HepG2 (cell line): ENCODE data around the gene CNN3. TPM values are rescaled to one million over a fixed set of nuclear protein-coding genes. Genes with fewer than 3 reads are reported as not detected.

Experiments used
- ATAC-seq: fragments of 200-7000 bp; cut with Tn5 transposase; 3 replicates; pipeline ENCODE4 v1.9.1; 2020; ENCODE audit warnings: mild to moderate bottlenecking, moderate library complexity
- BruUV-seq: library from RNA; stranded (reverse); fragments of 400-500 nt; replicated peaks from 2 replicates; lab custom pipeline; 2021; lab: Mats Ljungman, UMichigan
- CTCF ChIA-PET: fragments of 300-600 bp; formaldehyde crosslinking; extraction: SDS; loops from one replicate; lab custom pipeline; 2021; ENCODE audit warnings: low total read pairs, inconsistent platforms, low intra/inter-chr PET ratio; lab: Yijun Ruan, JAX
- POLR2A ChIA-PET: fragments of 350-600 bp; sonication (Branson Sonifier 250); formaldehyde crosslinking; loops from one replicate; lab custom pipeline; 2020; ENCODE audit warnings: antibody characterized with exemption, inconsistent platforms; lab: Yijun Ruan, JAX
- DNase-seq: peaks from one replicate; pipeline ENCODE4 v3.0.0-alpha.2; 2015; ENCODE audit warnings: low spot score
- FAIRE-seq: peaks from 3 replicates; lab custom pipeline; 2011; peaks lifted over from hg19 to GRCh38; lab: Jason Lieb, UNC
- H2AFZ ChIP-seq: one replicate; pipeline ENCODE4 v1.6.1; 2011; ENCODE audit warnings: low read length, inconsistent platforms
- H3K27ac ChIP-seq: fragments of 300-600 bp; 3 replicates; pipeline ENCODE4 v1.8.0; 2011; ENCODE audit warnings: mixed run types, mild to moderate bottlenecking, mixed read lengths, low read length, inconsistent platforms; ENCODE audit not compliant: insufficient read depth; ENCODE audit errors: extremely low read length
- H3K27me3 ChIP-seq, 2 experiments: fragments of 200-600 bp in 1 of 2; 2 replicates in 1 of 2; 3 replicates in 1 of 2; pipeline versions ENCODE4 v1.6.0 to v1.8.0; 2011; ENCODE audit warnings: low read length in 2 of 2, mild to moderate bottlenecking in 2 of 2, moderate library complexity in 2 of 2, inconsistent platforms in 1 of 2; ENCODE audit not compliant: insufficient read depth in 2 of 2, control insufficient read depth in 1 of 2
- H3K36me3 ChIP-seq, 2 experiments: fragments of 200-600 bp in 1 of 2; replicated peaks in 1 of 2; 2 replicates in 1 of 2; 3 replicates in 1 of 2; pipeline versions ENCODE4 v1.5.1 to v1.8.0; 2011; ENCODE audit warnings: low read length in 2 of 2, inconsistent platforms in 1 of 2; ENCODE audit not compliant: insufficient read depth in 2 of 2, control insufficient read depth in 1 of 2
- H3K4me1 ChIP-seq: 2 replicates; pipeline ENCODE4 v1.5.1; 2012; ENCODE audit warnings: low read length, inconsistent platforms; ENCODE audit not compliant: insufficient read depth
- H3K4me2 ChIP-seq: 2 replicates; pipeline ENCODE4 v1.6.0; 2011; ENCODE audit warnings: low read depth, low read length, inconsistent platforms
- H3K4me3 ChIP-seq, 3 experiments: fragments of 200-600 bp in 1 of 3; sonication (generic), shearing (Covaris generic) in 1 of 3; replicated peaks in 1 of 3; 2 replicates each; pipeline ENCODE4 v1.5.1; 2011 to 2016; ENCODE audit warnings: low read length in 3 of 3, inconsistent platforms in 2 of 3, low read depth in 2 of 3, mild to moderate bottlenecking in 2 of 3, control low read depth in 1 of 3, mixed read lengths in 1 of 3; ENCODE audit not compliant: insufficient read depth in 1 of 3
- H3K79me2 ChIP-seq: one replicate; pipeline ENCODE4 v1.6.1; 2011; ENCODE audit warnings: low read length, inconsistent platforms; ENCODE audit not compliant: insufficient read depth
- H3K9ac ChIP-seq: 2 replicates; pipeline ENCODE4 v1.6.0; 2011; ENCODE audit warnings: mild to moderate bottlenecking, low read depth, low read length, inconsistent platforms; ENCODE audit not compliant: insufficient read depth
- H3K9me3 ChIP-seq: 2 replicates; pipeline ENCODE4 v1.5.1; 2012; ENCODE audit warnings: mild to moderate bottlenecking, low read length
- H4K20me1 ChIP-seq: 2 replicates; pipeline ENCODE4 v1.6.0; 2011; ENCODE audit warnings: inconsistent platforms, mild to moderate bottlenecking, low read length, moderate library complexity; ENCODE audit not compliant: insufficient read depth
- CREM ChIP-seq, 2 experiments: sonication (generic) in 1 of 2; formaldehyde crosslinking in 1 of 2; IDR thresholded peaks; 2 replicates each; pipeline versions ENCODE4 v1.4.0 to v1.6.1; 2016 to 2020; ENCODE audit warnings: antibody characterized with exemption in 1 of 2, mild to moderate bottlenecking in 1 of 2, missing genetic modification reagents in 1 of 2
- TBX3 ChIP-seq: fragments of 450-650 bp; IDR thresholded peaks from 2 replicates; pipeline ENCODE4 v1.6.1; 2017; ENCODE audit warnings: antibody characterized with exemption, mild to moderate bottlenecking, inconsistent platforms, borderline replicate concordance
- ZMYM3 ChIP-seq: sonication (generic); formaldehyde crosslinking; IDR thresholded peaks from 2 replicates; pipeline ENCODE4 v1.5.1; 2020; ENCODE audit warnings: mild to moderate bottlenecking, missing genetic modification reagents
- ZNF629 ChIP-seq: sonication (generic); formaldehyde crosslinking; conservative IDR thresholded peaks from 2 replicates; pipeline ENCODE4 v1.5.0; 2020; ENCODE audit warnings: missing genetic modification reagents
- ZNF766 ChIP-seq: sonication (generic); formaldehyde crosslinking; IDR thresholded peaks from 2 replicates; pipeline ENCODE4 v1.5.0; 2020; ENCODE audit warnings: missing genetic modification reagents, borderline replicate concordance
- WGBS: methylation state at CpG from one replicate; pipeline ENCODE4 v1.1.6; 2017; ENCODE audit warnings: low lambda C conversion rate; 5-methylcytosine and 5-hydroxymethylcytosine counted together
- in situ Hi-C: cut with HindIII; loops from 2 replicates; pipeline ENCODE4 v1.10.0; 2017; ENCODE audit warnings: low pct_unique_long_range_greater_than_20kb; ENCODE audit not compliant: extremely low pct_ligation_motif_present
- intact Hi-C: fragments of 100-400 bp; cut with micrococcal nuclease; formaldehyde crosslinking; loops from one replicate; pipeline ENCODE4 v1.10.0; 2022; ENCODE audit not compliant: unreplicated experiment
- polyA plus RNA-seq, 8 experiments: library from polyadenylated mRNA; depleted of rRNA in 3 of 8; stranded (reverse) in 7 of 8; unstranded in 1 of 8; fragments of >200 nt; fragmentation: Illumina TruSeq in 4 of 8; extraction: Trizol in 4 of 8; gene quantifications; 2 replicates each; pipeline versions ENCODE4 v1.2.1 to v1.2.3, GENCODE V29; 2011 to 2016; ENCODE audit warnings: low read depth in 4 of 8, missing spikeins in 1 of 8, mixed read lengths in 1 of 8; ENCODE audit not compliant: insufficient read depth in 1 of 8
- total RNA-seq, 5 experiments: library from RNA; depleted of rRNA; stranded (reverse); fragments of >200 nt; fragmentation: Illumina TruSeq; extraction: Trizol; gene quantifications; 2 replicates each; pipeline ENCODE4 v1.2.3, GENCODE V29; 2016; ENCODE audit warnings: low read depth in 1 of 5
- TF ChIP-seq, protein P1 (sequence below): sonication (generic); formaldehyde crosslinking; IDR thresholded peaks from 2 replicates; pipeline ENCODE4 v1.8.0; 2022; ENCODE audit warnings: mild to moderate bottlenecking, missing genetic modification reagents, borderline replicate concordance
- TF ChIP-seq, protein P2 (sequence below): IDR thresholded peaks from 2 replicates; pipeline ENCODE4 v1.6.1; 2016; ENCODE audit warnings: control low read depth

CNN3 gene
- total and polyA plus RNA-seq, 2 of the 13 experiments (the other 11 are each of a cell fraction or from before 2014, with no cell fraction given): 113 to 223 TPM

DNA sequence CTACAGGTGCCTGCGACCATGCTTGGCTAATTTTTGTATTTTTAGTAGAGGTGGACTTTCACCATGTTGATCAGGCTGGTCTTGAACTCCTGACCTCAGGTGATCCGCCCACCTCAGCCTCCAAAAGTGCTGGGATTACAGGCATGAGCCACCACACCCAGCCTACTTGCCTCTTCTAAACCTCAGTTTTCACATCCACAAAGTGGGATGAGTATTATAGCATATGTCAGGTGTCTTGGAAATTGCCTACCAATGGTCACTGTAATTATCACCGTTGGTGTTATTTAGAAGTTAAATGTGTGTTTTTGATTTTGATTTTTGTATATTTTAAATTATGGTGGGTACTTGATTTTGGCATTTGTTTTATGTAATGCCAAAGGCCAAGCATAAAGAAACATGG is 70.0 kb downstream of the CNN3 start:
- ChIA-PET CTCF (interaction anchor here (4.9 kb wide), 1 partner anchor 185 kb away, joined by 120 read pairs; no protein-coding TSS in a partner anchor), POLR2A (no interaction called here)
- intact Hi-C loops: no loop called here
- H2AFZ ChIP-seq: no peak overlapping the region
- DNase-seq (no peak), FAIRE-seq (no peak), ATAC-seq (no peak)
- H3K4me3 ChIP-seq: no peak overlapping the region
- WGBS: 96% methylated on average over 3 of the region's 3 CpGs
- no peak overlapping the region for H3K9ac ChIP-seq
- no peak overlapping the region for H3K27ac ChIP-seq
- H3K79me2 ChIP-seq: no peaks in the 10 kb centered on the region
- H3K36me3 ChIP-seq: no peaks in the 10 kb centered on the region
- no peaks in the 10 kb centered on the region for H3K27me3 ChIP-seq
- no peak overlapping the region for H3K4me2 ChIP-seq
- H4K20me1 ChIP-seq: no peaks in the 10 kb centered on the region
- no peak for TF ChIP-seq CREM (IDR thresholded peaks at IDR 0.05)
- TF ChIP-seq CREM (CRISPR knock-in tag; IDR thresholded peaks at IDR 0.05): no peak
- TF ChIP-seq ZNF629 (CRISPR knock-in tag): peak; percentile 75
- TF ChIP-seq ZNF766 (CRISPR knock-in tag): no peak
- TF ChIP-seq ZMYM3 (CRISPR knock-in tag): 0 out of 2 replicates have a peak, but pooled peaks have one; percentile 25
- no peak for TF ChIP-seq TBX3
- TF ChIP-seq, protein P1, sequence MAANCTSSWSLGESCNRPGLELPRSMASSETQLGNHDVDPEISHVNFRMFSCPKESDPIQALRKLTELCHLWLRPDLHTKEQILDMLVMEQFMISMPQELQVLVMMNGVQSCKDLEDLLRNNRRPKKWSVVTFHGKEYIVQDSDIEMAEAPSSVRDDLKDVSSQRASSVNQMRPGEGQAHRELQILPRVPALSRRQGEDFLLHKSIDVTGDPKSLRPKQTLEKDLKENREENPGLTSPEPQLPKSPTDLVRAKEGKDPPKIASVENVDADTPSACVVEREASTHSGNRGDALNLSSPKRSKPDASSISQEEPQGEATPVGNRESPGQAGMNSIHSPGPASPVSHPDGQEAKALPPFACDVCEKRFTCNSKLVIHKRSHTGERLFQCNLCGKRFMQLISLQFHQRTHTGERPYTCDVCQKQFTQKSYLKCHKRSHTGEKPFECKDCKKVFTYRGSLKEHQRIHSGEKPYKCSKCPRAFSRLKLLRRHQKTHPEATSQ: no peak
- TF ChIP-seq, protein P2, sequence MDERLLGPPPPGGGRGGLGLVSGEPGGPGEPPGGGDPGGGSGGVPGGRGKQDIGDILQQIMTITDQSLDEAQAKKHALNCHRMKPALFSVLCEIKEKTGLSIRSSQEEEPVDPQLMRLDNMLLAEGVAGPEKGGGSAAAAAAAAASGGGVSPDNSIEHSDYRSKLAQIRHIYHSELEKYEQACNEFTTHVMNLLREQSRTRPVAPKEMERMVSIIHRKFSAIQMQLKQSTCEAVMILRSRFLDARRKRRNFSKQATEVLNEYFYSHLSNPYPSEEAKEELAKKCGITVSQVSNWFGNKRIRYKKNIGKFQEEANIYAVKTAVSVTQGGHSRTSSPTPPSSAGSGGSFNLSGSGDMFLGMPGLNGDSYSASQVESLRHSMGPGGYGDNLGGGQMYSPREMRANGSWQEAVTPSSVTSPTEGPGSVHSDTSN (CRISPR knock-in tag): no peak
- no peaks in the 10 kb centered on the region for H3K9me3 ChIP-seq
- in situ Hi-C loops: loop anchor here (25.0 kb wide), 1 partner anchor 380 kb away; the partner anchor contains the start of gene RWDD3
- BruUV-seq: no TSS peak
- peaks cover 15% of the 10 kb centered on the region for H3K4me1 ChIP-seq
